HepG2 (cell line): ENCODE results near the gene TTC23. TPM values are rescaled to one million over a fixed set of nuclear protein-coding genes. Genes with fewer than 3 reads are reported as not detected.

Experiments used
- ATAC-seq: fragments of 200-7000 bp; cut with Tn5 transposase; 3 replicates; pipeline ENCODE4 v1.9.1; 2020; ENCODE audit warnings: mild to moderate bottlenecking, moderate library complexity
- BruUV-seq: library from RNA; stranded (reverse); fragments of 400-500 nt; replicated peaks from 2 replicates; lab custom pipeline; 2021; lab: Mats Ljungman, UMichigan
- CTCF ChIA-PET: fragments of 300-600 bp; formaldehyde crosslinking; extraction: SDS; loops from one replicate; lab custom pipeline; 2021; ENCODE audit warnings: low total read pairs, inconsistent platforms, low intra/inter-chr PET ratio; lab: Yijun Ruan, JAX
- POLR2A ChIA-PET: fragments of 350-600 bp; sonication (Branson Sonifier 250); formaldehyde crosslinking; loops from one replicate; lab custom pipeline; 2020; ENCODE audit warnings: antibody characterized with exemption, inconsistent platforms; lab: Yijun Ruan, JAX
- DNase-seq: peaks from one replicate; pipeline ENCODE4 v3.0.0-alpha.2; 2015; ENCODE audit warnings: low spot score
- FAIRE-seq: peaks from 3 replicates; lab custom pipeline; 2011; peaks lifted over from hg19 to GRCh38; lab: Jason Lieb, UNC
- H2AFZ ChIP-seq: one replicate; pipeline ENCODE4 v1.6.1; 2011; ENCODE audit warnings: low read length, inconsistent platforms
- H3K27ac ChIP-seq: fragments of 300-600 bp; 3 replicates; pipeline ENCODE4 v1.8.0; 2011; ENCODE audit warnings: mixed run types, mild to moderate bottlenecking, mixed read lengths, low read length, inconsistent platforms; ENCODE audit not compliant: insufficient read depth; ENCODE audit errors: extremely low read length
- H3K27me3 ChIP-seq, 2 experiments: fragments of 200-600 bp in 1 of 2; 2 replicates in 1 of 2; 3 replicates in 1 of 2; pipeline versions ENCODE4 v1.6.0 to v1.8.0; 2011; ENCODE audit warnings: low read length in 2 of 2, mild to moderate bottlenecking in 2 of 2, moderate library complexity in 2 of 2, inconsistent platforms in 1 of 2; ENCODE audit not compliant: insufficient read depth in 2 of 2, control insufficient read depth in 1 of 2
- H3K36me3 ChIP-seq, 2 experiments: fragments of 200-600 bp in 1 of 2; replicated peaks in 1 of 2; 2 replicates in 1 of 2; 3 replicates in 1 of 2; pipeline versions ENCODE4 v1.5.1 to v1.8.0; 2011; ENCODE audit warnings: low read length in 2 of 2, inconsistent platforms in 1 of 2; ENCODE audit not compliant: insufficient read depth in 2 of 2, control insufficient read depth in 1 of 2
- H3K4me1 ChIP-seq: 2 replicates; pipeline ENCODE4 v1.5.1; 2012; ENCODE audit warnings: low read length, inconsistent platforms; ENCODE audit not compliant: insufficient read depth
- H3K4me2 ChIP-seq: 2 replicates; pipeline ENCODE4 v1.6.0; 2011; ENCODE audit warnings: low read depth, low read length, inconsistent platforms
- H3K4me3 ChIP-seq, 3 experiments: fragments of 200-600 bp in 1 of 3; sonication (generic), shearing (Covaris generic) in 1 of 3; replicated peaks in 1 of 3; 2 replicates each; pipeline ENCODE4 v1.5.1; 2011 to 2016; ENCODE audit warnings: low read length in 3 of 3, inconsistent platforms in 2 of 3, low read depth in 2 of 3, mild to moderate bottlenecking in 2 of 3, control low read depth in 1 of 3, mixed read lengths in 1 of 3; ENCODE audit not compliant: insufficient read depth in 1 of 3
- H3K79me2 ChIP-seq: one replicate; pipeline ENCODE4 v1.6.1; 2011; ENCODE audit warnings: low read length, inconsistent platforms; ENCODE audit not compliant: insufficient read depth
- H3K9ac ChIP-seq: 2 replicates; pipeline ENCODE4 v1.6.0; 2011; ENCODE audit warnings: mild to moderate bottlenecking, low read depth, low read length, inconsistent platforms; ENCODE audit not compliant: insufficient read depth
- H3K9me3 ChIP-seq: 2 replicates; pipeline ENCODE4 v1.5.1; 2012; ENCODE audit warnings: mild to moderate bottlenecking, low read length
- H4K20me1 ChIP-seq: 2 replicates; pipeline ENCODE4 v1.6.0; 2011; ENCODE audit warnings: inconsistent platforms, mild to moderate bottlenecking, low read length, moderate library complexity; ENCODE audit not compliant: insufficient read depth
- ARHGAP35 ChIP-seq: sonication (generic); formaldehyde crosslinking; IDR thresholded peaks from 2 replicates; pipeline ENCODE4 v1.9.0; 2022; ENCODE audit warnings: mild to moderate bottlenecking, inconsistent platforms, moderate library complexity, missing genetic modification reagents, borderline replicate concordance
- CBX2 ChIP-seq, 2 experiments: fragments of 200-600 bp in 1 of 2; sonication (generic); formaldehyde crosslinking in 1 of 2; IDR thresholded peaks; 2 replicates each; pipeline versions ENCODE4 v1.7.0 to v1.8.1; 2018 to 2022; ENCODE audit warnings: low read depth in 2 of 2, low read length in 1 of 2, mild to moderate bottlenecking in 1 of 2, missing genetic modification reagents in 1 of 2
- DPF2 ChIP-seq: sonication (generic); formaldehyde crosslinking; IDR thresholded peaks from 2 replicates; pipeline ENCODE4 v1.4.0; 2020; ENCODE audit warnings: mild to moderate bottlenecking, low read depth, missing genetic modification reagents, borderline replicate concordance
- ELF1 ChIP-seq: sonication (generic); formaldehyde crosslinking; IDR thresholded peaks from 2 replicates; pipeline ENCODE4 v1.4.0; 2020; ENCODE audit warnings: missing genetic modification reagents
- IRF2 ChIP-seq: IDR thresholded peaks from 2 replicates; pipeline ENCODE4 v1.6.1; 2018; ENCODE audit warnings: missing genetic modification reagents, missing compliant biosample characterization
- JDP2 ChIP-seq: sonication (generic); formaldehyde crosslinking; IDR thresholded peaks from 2 replicates; pipeline ENCODE4 v1.8.1; 2022; ENCODE audit warnings: missing genetic modification reagents, borderline replicate concordance
- PCBP2 ChIP-seq: fragments of 200-400 bp; formaldehyde crosslinking; optimal IDR thresholded peaks from 2 replicates; pipeline ENCODE3; 2018; ENCODE audit warnings: low read length, low read depth; ENCODE audit not compliant: poor library complexity, severe bottlenecking
- RAD21 ChIP-seq: fragments of 450-650 bp; formaldehyde crosslinking; IDR thresholded peaks from 2 replicates; pipeline ENCODE4 v1.5.0; 2020; ENCODE audit warnings: mild to moderate bottlenecking
- RAD51 ChIP-seq: fragments of 450-650 bp; IDR thresholded peaks from 2 replicates; pipeline ENCODE4 v1.6.1; 2016; ENCODE audit warnings: borderline replicate concordance
- RNF2 ChIP-seq: fragments of 450-650 bp; conservative IDR thresholded peaks from 2 replicates; pipeline ENCODE4 v1.6.1; 2016; ENCODE audit warnings: low read depth
- RXRB ChIP-seq: IDR thresholded peaks from 2 replicates; pipeline ENCODE4 v1.6.1; 2016; ENCODE audit warnings: borderline replicate concordance, missing genetic modification reagents, missing compliant biosample characterization
- SMYD3 ChIP-seq: sonication (generic); formaldehyde crosslinking; IDR thresholded peaks from 2 replicates; pipeline ENCODE4 v1.8.1; 2023; ENCODE audit warnings: mild to moderate bottlenecking, missing genetic modification reagents
- SP140L ChIP-seq: sonication (generic); formaldehyde crosslinking; IDR thresholded peaks from 2 replicates; pipeline ENCODE4 v1.4.0; 2020; ENCODE audit warnings: missing genetic modification reagents, borderline replicate concordance
- SRY ChIP-seq: sonication (generic); formaldehyde crosslinking; IDR thresholded peaks from 2 replicates; pipeline ENCODE4 v1.8.0; 2022; ENCODE audit warnings: mild to moderate bottlenecking, missing genetic modification reagents
- ZNF24 ChIP-seq: fragments of 450-650 bp; IDR thresholded peaks from 2 replicates; pipeline ENCODE4 v1.6.1; 2017; ENCODE audit warnings: antibody characterized with exemption, mild to moderate bottlenecking
- ZNF704 ChIP-seq: sonication (generic); formaldehyde crosslinking; IDR thresholded peaks from 2 replicates; pipeline ENCODE4 v1.8.1; 2023; ENCODE audit warnings: mild to moderate bottlenecking, inconsistent platforms, moderate library complexity, missing genetic modification reagents, borderline replicate concordance
- ZNF772 ChIP-seq: sonication (generic); formaldehyde crosslinking; IDR thresholded peaks from 2 replicates; pipeline ENCODE4 v1.5.0; 2020; ENCODE audit warnings: mild to moderate bottlenecking, missing genetic modification reagents
- WGBS: methylation state at CpG from one replicate; pipeline ENCODE4 v1.1.6; 2017; ENCODE audit warnings: low lambda C conversion rate; 5-methylcytosine and 5-hydroxymethylcytosine counted together
- in situ Hi-C: cut with HindIII; loops from 2 replicates; pipeline ENCODE4 v1.10.0; 2017; ENCODE audit warnings: low pct_unique_long_range_greater_than_20kb; ENCODE audit not compliant: extremely low pct_ligation_motif_present
- intact Hi-C: fragments of 100-400 bp; cut with micrococcal nuclease; formaldehyde crosslinking; loops from one replicate; pipeline ENCODE4 v1.10.0; 2022; ENCODE audit not compliant: unreplicated experiment
- polyA plus RNA-seq, 8 experiments: library from polyadenylated mRNA; depleted of rRNA in 3 of 8; stranded (reverse) in 7 of 8; unstranded in 1 of 8; fragments of >200 nt; fragmentation: Illumina TruSeq in 4 of 8; extraction: Trizol in 4 of 8; gene quantifications; 2 replicates each; pipeline versions ENCODE4 v1.2.1 to v1.2.3, GENCODE V29; 2011 to 2016; ENCODE audit warnings: low read depth in 4 of 8, missing spikeins in 1 of 8, mixed read lengths in 1 of 8; ENCODE audit not compliant: insufficient read depth in 1 of 8
- total RNA-seq, 5 experiments: library from RNA; depleted of rRNA; stranded (reverse); fragments of >200 nt; fragmentation: Illumina TruSeq; extraction: Trizol; gene quantifications; 2 replicates each; pipeline ENCODE4 v1.2.3, GENCODE V29; 2016; ENCODE audit warnings: low read depth in 1 of 5
- TF ChIP-seq, protein P1 (sequence below): IDR thresholded peaks from 2 replicates; pipeline ENCODE4 v1.6.1; 2016
- TF ChIP-seq, protein P2 (sequence below): sonication (generic); formaldehyde crosslinking; IDR thresholded peaks from 2 replicates; pipeline ENCODE4 v1.9.0; 2022; ENCODE audit warnings: missing genetic modification reagents, mild to moderate bottlenecking, borderline replicate concordance

The TTC23 gene
- total and polyA plus RNA-seq, 2 of the 13 experiments (the other 11 are each of a cell fraction or from before 2014, with no cell fraction given) = 1.6 to 11.7 TPM

DNA sequence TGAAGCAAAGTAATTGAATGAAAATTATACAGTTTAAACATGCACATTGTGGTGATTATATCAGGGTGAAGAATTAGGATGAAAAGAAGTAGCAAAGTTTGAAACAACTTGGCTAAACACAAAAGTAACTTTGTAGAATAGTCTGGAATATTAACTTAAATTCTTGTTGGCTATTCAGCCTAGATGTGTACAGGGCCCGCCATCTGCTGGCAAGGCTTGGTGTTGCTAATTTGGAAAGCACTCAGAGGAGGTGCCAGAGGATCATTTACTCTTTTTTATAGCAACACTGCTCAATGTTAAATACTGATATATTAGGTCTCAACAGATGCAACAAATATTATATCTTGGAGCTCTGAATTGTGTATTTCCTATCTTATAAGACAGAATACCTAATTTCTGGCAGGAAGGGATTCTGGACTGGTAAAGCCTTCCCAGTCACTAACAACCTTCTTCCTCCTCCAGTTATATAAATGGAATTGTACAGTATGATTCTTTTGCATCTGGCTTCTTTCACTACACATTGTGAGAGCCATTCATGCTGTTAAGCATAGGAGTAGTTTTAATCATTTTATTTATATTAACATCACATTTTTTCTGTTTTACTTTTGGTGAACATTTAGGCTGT lies 36.1 kb downstream of the TTC23 start:
- 0% methylated on average over 1 of the region's 1 CpG for WGBS
- no peak overlapping the region for H3K27ac ChIP-seq
- no peak overlapping the region for H3K9ac ChIP-seq
- CTCF ChIA-PET = interaction anchor here (1.3 to 2.7 kb wide), 4 partner anchors 109 to 771 kb away, joined by 4 to 35 read pairs (median 14); partner anchors contain the start of gene SYNM
- no peaks in the 10 kb centered on the region for H3K4me1 ChIP-seq
- intact Hi-C loops = loop anchor here (1.0 kb wide), 3 partner anchors 108 to 137 kb away; partner anchors contain the start of gene SYNM
- FAIRE-seq (peak; percentile 81), ATAC-seq (peak; percentile 85), DNase-seq (peak; percentile 40)
- no TSS peak for BruUV-seq
- in situ Hi-C loops = loop anchor here (5.0 kb wide), 1 partner anchor 111 kb away; no protein-coding TSS in a partner anchor
- H4K20me1 ChIP-seq = no peaks in the 10 kb centered on the region
- no peak overlapping the region for H3K4me2 ChIP-seq
- H3K4me3 ChIP-seq = no peak overlapping the region
- H3K79me2 ChIP-seq = no peaks in the 10 kb centered on the region
- H3K27me3 ChIP-seq = no peaks in the 10 kb centered on the region
- peaks cover 2 to 22% of the 10 kb centered on the region in 2 experiments for H3K36me3 ChIP-seq
- H3K9me3 ChIP-seq = no peaks in the 10 kb centered on the region
- POLR2A ChIA-PET = no interaction called here
- H2AFZ ChIP-seq = no peak overlapping the region
- TF ChIP-seq ZNF24 (no peak), ELF1 (CRISPR knock-in tag) (no peak), RNF2 (no peak), JDP2 (CRISPR knock-in tag) (no peak), ZNF772 (CRISPR knock-in tag) (no peak), RAD51 (no peak), IRF2 (0 out of 2 replicates have a peak, but pooled peaks have one; percentile 23), ARHGAP35 (CRISPR knock-in tag) (no peak), DPF2 (CRISPR knock-in tag) (no peak), CBX2 (IDR thresholded peaks at IDR 0.05; ENCODE audit: low read depth, low read length) (no peak), CBX2 (CRISPR knock-in tag; IDR thresholded peaks at IDR 0.05; ENCODE audit: low read depth) (no peak), SP140L (no peak), PCBP2 (no peak), SRY (CRISPR knock-in tag) (no peak), RXRB (CRISPR knock-in tag) (peak; percentile 26; the same call in 1 of the 2 replicates), SMYD3 (CRISPR knock-in tag) (no peak), RAD21 (peak; percentile 84), ZNF704 (CRISPR knock-in tag) (no peak)
- TF ChIP-seq, protein P1, sequence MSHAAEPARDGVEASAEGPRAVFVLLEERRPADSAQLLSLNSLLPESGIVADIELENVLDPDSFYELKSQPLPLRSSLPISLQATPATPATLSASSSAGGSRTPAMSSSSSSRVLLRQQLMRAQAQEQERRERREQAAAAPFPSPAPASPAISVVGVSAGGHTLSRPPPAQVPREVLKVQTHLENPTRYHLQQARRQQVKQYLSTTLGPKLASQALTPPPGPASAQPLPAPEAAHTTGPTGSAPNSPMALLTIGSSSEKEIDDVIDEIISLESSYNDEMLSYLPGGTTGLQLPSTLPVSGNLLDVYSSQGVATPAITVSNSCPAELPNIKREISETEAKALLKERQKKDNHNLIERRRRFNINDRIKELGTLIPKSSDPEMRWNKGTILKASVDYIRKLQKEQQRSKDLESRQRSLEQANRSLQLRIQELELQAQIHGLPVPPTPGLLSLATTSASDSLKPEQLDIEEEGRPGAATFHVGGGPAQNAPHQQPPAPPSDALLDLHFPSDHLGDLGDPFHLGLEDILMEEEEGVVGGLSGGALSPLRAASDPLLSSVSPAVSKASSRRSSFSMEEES (CRISPR knock-in tag) = no peak
- TF ChIP-seq, protein P2, sequence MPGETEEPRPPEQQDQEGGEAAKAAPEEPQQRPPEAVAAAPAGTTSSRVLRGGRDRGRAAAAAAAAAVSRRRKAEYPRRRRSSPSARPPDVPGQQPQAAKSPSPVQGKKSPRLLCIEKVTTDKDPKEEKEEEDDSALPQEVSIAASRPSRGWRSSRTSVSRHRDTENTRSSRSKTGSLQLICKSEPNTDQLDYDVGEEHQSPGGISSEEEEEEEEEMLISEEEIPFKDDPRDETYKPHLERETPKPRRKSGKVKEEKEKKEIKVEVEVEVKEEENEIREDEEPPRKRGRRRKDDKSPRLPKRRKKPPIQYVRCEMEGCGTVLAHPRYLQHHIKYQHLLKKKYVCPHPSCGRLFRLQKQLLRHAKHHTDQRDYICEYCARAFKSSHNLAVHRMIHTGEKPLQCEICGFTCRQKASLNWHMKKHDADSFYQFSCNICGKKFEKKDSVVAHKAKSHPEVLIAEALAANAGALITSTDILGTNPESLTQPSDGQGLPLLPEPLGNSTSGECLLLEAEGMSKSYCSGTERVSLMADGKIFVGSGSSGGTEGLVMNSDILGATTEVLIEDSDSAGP = no peak
